ENCODE data around the gene RTP1. TPM values are rescaled to one million over a fixed set of nuclear protein-coding genes. Genes with fewer than 3 reads are reported as not detected.
A peak's percentile ranks its signal among the peaks of the same experiment; 100 is the strongest.

The RTP1 gene
- total and polyA plus RNA-seq, 9 of the 15 experiments (the other 6 are each of a cell fraction or from before 2014, with no cell fraction given): not detected

DNA sequence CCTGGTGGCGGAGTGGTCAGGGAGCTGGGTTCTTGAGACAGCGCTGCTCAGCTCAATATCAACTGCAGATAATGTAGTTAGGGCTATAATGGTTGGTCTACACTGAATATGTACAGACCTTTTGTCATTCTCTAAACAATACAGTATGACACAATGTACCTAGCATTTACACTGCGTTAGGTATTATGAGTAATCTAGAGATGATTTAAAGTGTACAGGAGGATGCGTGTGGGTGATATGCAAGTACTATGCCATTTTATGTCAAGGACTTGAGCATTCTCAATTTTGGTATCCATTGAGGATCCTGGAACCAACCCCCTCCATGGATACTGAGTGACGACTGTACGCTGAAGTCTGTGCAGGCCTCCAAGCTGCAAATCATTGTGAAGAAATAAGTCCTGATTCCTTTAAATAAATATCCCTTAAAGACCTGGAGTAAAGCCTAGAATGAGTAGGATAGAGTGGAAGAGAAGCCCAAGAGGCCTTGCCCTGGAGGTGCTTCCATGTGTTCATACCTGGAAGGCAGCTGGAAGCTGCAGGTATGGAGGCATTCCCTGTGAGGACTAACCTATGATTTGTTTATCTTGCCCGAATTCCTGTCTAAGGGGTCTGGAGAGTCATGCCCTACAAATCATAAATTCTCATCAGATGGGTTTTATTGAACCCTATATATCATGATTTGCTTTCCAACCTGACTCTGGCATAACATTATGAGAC is 15.7 kb upstream of the RTP1 start (continued):
- TF ChIP-seq SIRT6 (IDR thresholded peaks at IDR 0.05; ENCODE audit: low read depth, low read length): no peak

GRCh38 chr3:187183210-187183862 is 13.9 kb upstream of the RTP1 start:
- no peak for FAIRE-seq
- no peak overlapping the region for H3K27ac ChIP-seq (ENCODE audit: extremely low read depth, low read depth, low read length)
- no peak for DNase-seq (ENCODE audit: extremely low read depth in 1 of 4, low spot score in 3 of 4)
- peaks cover 10 to 15% of the 10 kb centered on the region in 2 experiments; a peak in 3 of 5 replicates for H3K27me3 ChIP-seq (ENCODE audit: control insufficient read depth in 2 of 2, insufficient read depth in 2 of 2, low read length in 2 of 2)
- H3K36me3 ChIP-seq (ENCODE audit: control insufficient read depth, insufficient read depth, low read length): no peaks in the 10 kb centered on the region
- no peaks in the 10 kb centered on the region for H4K20me1 ChIP-seq (replicated peaks; ENCODE audit: control insufficient read depth, insufficient read depth, low read length)
- H2AFZ ChIP-seq (ENCODE audit: low read depth, low read length): no peak overlapping the region
- no peak overlapping the region for H3K9ac ChIP-seq (ENCODE audit: insufficient read depth in 1 of 2, low read depth in 2 of 2, low read length in 2 of 2)
- 0 out of 2 replicates have a peak, but pooled peaks have one; percentile 5 for TF ChIP-seq ZNF316 (IDR thresholded peaks at IDR 0.05)
- TF ChIP-seq, protein P1, sequence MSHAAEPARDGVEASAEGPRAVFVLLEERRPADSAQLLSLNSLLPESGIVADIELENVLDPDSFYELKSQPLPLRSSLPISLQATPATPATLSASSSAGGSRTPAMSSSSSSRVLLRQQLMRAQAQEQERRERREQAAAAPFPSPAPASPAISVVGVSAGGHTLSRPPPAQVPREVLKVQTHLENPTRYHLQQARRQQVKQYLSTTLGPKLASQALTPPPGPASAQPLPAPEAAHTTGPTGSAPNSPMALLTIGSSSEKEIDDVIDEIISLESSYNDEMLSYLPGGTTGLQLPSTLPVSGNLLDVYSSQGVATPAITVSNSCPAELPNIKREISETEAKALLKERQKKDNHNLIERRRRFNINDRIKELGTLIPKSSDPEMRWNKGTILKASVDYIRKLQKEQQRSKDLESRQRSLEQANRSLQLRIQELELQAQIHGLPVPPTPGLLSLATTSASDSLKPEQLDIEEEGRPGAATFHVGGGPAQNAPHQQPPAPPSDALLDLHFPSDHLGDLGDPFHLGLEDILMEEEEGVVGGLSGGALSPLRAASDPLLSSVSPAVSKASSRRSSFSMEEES (CRISPR knock-in tag; IDR thresholded peaks at IDR 0.05): peak; percentile 63
- TF ChIP-seq KAT2B (IDR thresholded peaks at IDR 0.05; ENCODE audit: low read depth, low read length): no peak
- ChIA-PET POLR2A (interaction anchor here (0.6 to 1.4 kb wide), 3 partner anchors 14 to 40 kb away, joined by 3 read pairs; partner anchors contain the start of gene RTP1), CTCF (ENCODE audit: low intra/inter-chr PET ratio) (no interaction called here)
- no peak for ATAC-seq
- in situ Hi-C loops (cut with MboI) (no loop called here), intact Hi-C loops (cut with micrococcal nuclease) (no loop called here)
- no peak overlapping the region for H3K4me2 ChIP-seq (ENCODE audit: insufficient read depth, low read length)
- WGBS (ENCODE audit: insufficient coverage, low coverage, missing lambda C conversion rate): 0% methylated on average over 7 of the region's 7 CpGs
- H3K4me1 ChIP-seq (replicated peaks in 1 of 2; ENCODE audit: control insufficient read depth in 2 of 2, insufficient read depth in 2 of 2, low read length in 2 of 2): peaks cover 3 to 15% of the 10 kb centered on the region in 2 experiments; a peak in 3 of 5 replicates
- no peaks in the 10 kb centered on the region for H3K9me1 ChIP-seq (ENCODE audit: control insufficient read depth, insufficient read depth, low read length)
- BruUV-seq (replicated peaks): no TSS peak
- no peaks in the 10 kb centered on the region for H3K9me3 ChIP-seq (replicated peaks; ENCODE audit: control insufficient read depth, insufficient read depth, low read depth, low read length)
- no peaks in the 10 kb centered on the region for H3K79me2 ChIP-seq (ENCODE audit: control insufficient read depth, insufficient read depth, low read length)
- H3K4me3 ChIP-seq: no peak overlapping the region
